DMS 273 (cell line): ENCODE data around the gene ZNF808.
"Not testable (repeated sequence)": the region's sequence is repeated elsewhere in the genome, so short reads cannot be mapped to it uniquely, and the experiment has no call there.

ENCODE experiments used
- DNase-seq: peaks from one replicate; lab custom pipeline; 2025; ENCODE audit not compliant: unreplicated experiment; lab: John Stamatoyannopoulos, UW

Gene ZNF808

GRCh38 chr19:52535771-52536447, 8.4 kb downstream of the ZNF808 start:
- no peak for DNase-seq

- no peak for DNase-seq
These were observed 9.0 kb downstream of the ZNF808 start for GRCh38 chr19:52536448-52536800.

- DNase-seq: not testable (repeated sequence)
These were observed 11.3 kb downstream of the ZNF808 start for GRCh38 chr19:52538815-52539214.

GRCh38 chr19:52541176-52541575, 13.7 kb downstream of the ZNF808 start:
- not testable (repeated sequence) for DNase-seq

- no peak for DNase-seq
These were observed 14.1 kb downstream of the ZNF808 start for GRCh38 chr19:52541608-52542007.

GRCh38 chr19:52542541-52542940, 15.1 kb downstream of the ZNF808 start:
- DNase-seq: not testable (repeated sequence)

GRCh38 chr19:52542984-52543664, 15.7 kb downstream of the ZNF808 start:
- DNase-seq: no peak

- DNase-seq: no peak
These were observed 26.9 kb downstream of the ZNF808 start for GRCh38 chr19:52554216-52554971.

- DNase-seq: no peak
These were observed 29.9 kb downstream of the ZNF808 start for GRCh38 chr19:52557231-52557995.

GRCh38 chr19:52558732-52559445, 31.4 kb downstream of the ZNF808 start:
- DNase-seq: not testable (repeated sequence)

GRCh38 chr19:52561611-52562010, 34.1 kb downstream of the ZNF808 start:
- DNase-seq: not testable (repeated sequence)

- no peak for DNase-seq
These were observed 38.7 kb downstream of the ZNF808 start for GRCh38 chr19:52566121-52566520.

GRCh38 chr19:52566588-52566987, 39.1 kb downstream of the ZNF808 start:
- DNase-seq: no peak

GRCh38 chr19:52567921-52568320, 40.5 kb downstream of the ZNF808 start:
- DNase-seq: no peak

GRCh38 chr19:52569638-52569999, 42.2 kb downstream of the ZNF808 start:
- peak; percentile 57 for DNase-seq

- DNase-seq: peak; percentile 95
These were observed 42.8 kb downstream of the ZNF808 start, which contains the start of gene ZNF701 for GRCh38 chr19:52570000-52570861. ZNF701 (plus strand) TSS chr19:52570287; CDS start chr19:52574148, 3,861 bp downstream.

GRCh38 chr19:52584736-52585440, 57.4 kb downstream of the ZNF808 start:
- DNase-seq: no peak

GRCh38 chr19:52585604-52586003, 58.1 kb downstream of the ZNF808 start:
- no peak for DNase-seq

- no peak for DNase-seq
These were observed 63.3 kb downstream of the ZNF808 start for GRCh38 chr19:52590728-52591127.
